Glutamatergic neuron (in vitro differentiated cells): Measurements from ENCODE around the gene SLC25A43. TPM values are rescaled to one million over a fixed set of nuclear protein-coding genes. Genes with fewer than 3 reads are reported as not detected.

Experiments used
- DNase-seq: peaks from one replicate; pipeline ENCODE4 v3.0.0; 2022
- H3K27ac Mint-ChIP-seq: one replicate; pipeline ENCODE4 v1.8.0; 2020; ENCODE audit warnings: mild to moderate bottlenecking, mixed read lengths, inconsistent platforms; ENCODE audit not compliant: unreplicated experiment
- H3K27me3 Mint-ChIP-seq: one replicate; pipeline ENCODE4 v1.8.0; 2020; ENCODE audit warnings: mild to moderate bottlenecking, moderate library complexity, mixed read lengths, inconsistent platforms; ENCODE audit not compliant: unreplicated experiment
- H3K36me3 Mint-ChIP-seq: one replicate; pipeline ENCODE4 v1.8.0; 2020; ENCODE audit warnings: mild to moderate bottlenecking, mixed read lengths, inconsistent platforms; ENCODE audit not compliant: unreplicated experiment
- H3K4me1 Mint-ChIP-seq: one replicate; pipeline ENCODE4 v1.8.0; 2020; ENCODE audit warnings: mild to moderate bottlenecking, low read depth, mixed read lengths, inconsistent platforms; ENCODE audit not compliant: unreplicated experiment
- H3K4me3 Mint-ChIP-seq: one replicate; pipeline ENCODE4 v1.8.0; 2020; ENCODE audit warnings: mild to moderate bottlenecking, mixed read lengths, inconsistent platforms; ENCODE audit not compliant: unreplicated experiment
- H3K9me3 Mint-ChIP-seq: one replicate; pipeline ENCODE4 v1.8.0; 2020; ENCODE audit warnings: mild to moderate bottlenecking, moderate library complexity, mixed read lengths, inconsistent platforms; ENCODE audit not compliant: unreplicated experiment
- CTCF ChIP-seq: fragments of 200-600 bp; sonication (generic); IDR thresholded peaks from one replicate; pipeline ENCODE4 v1.5.0; 2021; ENCODE audit not compliant: partially characterized antibody, unreplicated experiment
- total RNA-seq: library from RNA; stranded (reverse); fragmentation: NEBNext Ultra II Directional; extraction: Animal tissue kit (Norgen Biotek cat#: 25700); gene quantifications from one replicate; pipeline ENCODE4 v1.2.1, GENCODE V29; 2021; ENCODE audit not compliant: unreplicated experiment

SLC25A43 gene
- total RNA-seq, 1 donor from 2014 or later, result 1.0 TPM

- H3K36me3 Mint-ChIP-seq, result no peaks in the 10 kb centered on the region
- H3K27me3 Mint-ChIP-seq, result no peaks in the 10 kb centered on the region
- no peaks in the 10 kb centered on the region for H3K4me1 Mint-ChIP-seq
- H3K9me3 Mint-ChIP-seq, result no peaks in the 10 kb centered on the region
- DNase-seq, result no peak
- peak overlapping the region; percentile 64 for H3K4me3 Mint-ChIP-seq
- TF ChIP-seq CTCF, result no peak
- no peak overlapping the region for H3K27ac Mint-ChIP-seq
These were observed 68.3 kb downstream of the SLC25A43 start for GRCh38 chrX:119467433-119467832.

GRCh38 chrX:119467842-119468550 lies 68.9 kb downstream of the SLC25A43 start, which contains the start of gene SLC25A5:
Gene SLC25A5 (plus strand): TSS chrX:119468444. CDS start chrX:119468516, 72 bp downstream.
- peak within 1 kb of the TSS; percentile 78 for H3K27ac Mint-ChIP-seq

GRCh38 chrX:119468551-119469312 lies 69.6 kb downstream of the SLC25A43 start:
- H3K36me3 Mint-ChIP-seq, result no peaks in the 10 kb centered on the region
- peak overlapping the region; percentile 78 for H3K27ac Mint-ChIP-seq
- peak; percentile 90 for DNase-seq
- no peaks in the 10 kb centered on the region for H3K9me3 Mint-ChIP-seq
- peak overlapping the region; percentile 84 for H3K4me3 Mint-ChIP-seq
- peak; percentile 70 for TF ChIP-seq CTCF
- no peaks in the 10 kb centered on the region for H3K27me3 Mint-ChIP-seq
- H3K4me1 Mint-ChIP-seq, result no peaks in the 10 kb centered on the region

More at GRCh38 chrX:119467842-119468550, 68.9 kb downstream of the SLC25A43 start, which contains the start of gene SLC25A5:
- DNase-seq, result peak; percentile 80
- no peaks in the 10 kb centered on the region for H3K27me3 Mint-ChIP-seq
- H3K9me3 Mint-ChIP-seq, result no peaks in the 10 kb centered on the region
- no peaks in the 10 kb centered on the region for H3K36me3 Mint-ChIP-seq
- peak within 1 kb of the TSS; percentile 84 for H3K4me3 Mint-ChIP-seq
- H3K4me1 Mint-ChIP-seq, result no peaks in the 10 kb centered on the region
- no peak for TF ChIP-seq CTCF

DNA sequence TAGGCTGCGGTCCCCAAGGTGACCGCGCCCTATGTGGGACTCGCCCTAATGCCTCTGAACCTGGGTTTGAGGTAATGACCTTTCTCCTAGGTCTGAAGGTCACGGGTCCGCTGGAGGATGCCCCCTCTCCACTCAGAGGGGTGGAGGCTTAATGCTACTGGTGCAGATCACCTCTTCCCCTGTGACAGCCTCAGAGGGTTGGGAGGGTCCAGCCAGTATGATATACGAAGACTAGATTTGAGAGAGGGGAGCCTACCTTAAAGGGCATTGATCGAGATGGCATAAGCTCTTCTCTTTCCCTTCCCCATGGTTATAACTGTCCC lies 70.1 kb downstream of the SLC25A43 start:
- peak; percentile 19 for TF ChIP-seq CTCF
- no peaks in the 10 kb centered on the region for H3K27me3 Mint-ChIP-seq
- DNase-seq, result no peak
- H3K4me1 Mint-ChIP-seq, result no peaks in the 10 kb centered on the region
- H3K27ac Mint-ChIP-seq, result peak overlapping the region; percentile 28
- H3K4me3 Mint-ChIP-seq, result peak overlapping the region; percentile 81
- H3K36me3 Mint-ChIP-seq, result no peaks in the 10 kb centered on the region
- no peaks in the 10 kb centered on the region for H3K9me3 Mint-ChIP-seq
